HepG2 (cell line): Measurements from ENCODE around the gene CDH23. TPM values are rescaled to one million over a fixed set of nuclear protein-coding genes. Genes with fewer than 3 reads are reported as not detected.

Experiments used
- ATAC-seq: fragments of 200-7000 bp; cut with Tn5 transposase; 3 replicates; pipeline ENCODE4 v1.9.1; 2020; ENCODE audit warnings: mild to moderate bottlenecking, moderate library complexity
- BruUV-seq: library from RNA; stranded (reverse); fragments of 400-500 nt; replicated peaks from 2 replicates; lab custom pipeline; 2021; lab: Mats Ljungman, UMichigan
- CTCF ChIA-PET: fragments of 300-600 bp; formaldehyde crosslinking; extraction: SDS; loops from one replicate; lab custom pipeline; 2021; ENCODE audit warnings: low total read pairs, inconsistent platforms, low intra/inter-chr PET ratio; lab: Yijun Ruan, JAX
- POLR2A ChIA-PET: fragments of 350-600 bp; sonication (Branson Sonifier 250); formaldehyde crosslinking; loops from one replicate; lab custom pipeline; 2020; ENCODE audit warnings: antibody characterized with exemption, inconsistent platforms; lab: Yijun Ruan, JAX
- DNase-seq: peaks from one replicate; pipeline ENCODE4 v3.0.0-alpha.2; 2015; ENCODE audit warnings: low spot score
- FAIRE-seq: peaks from 3 replicates; lab custom pipeline; 2011; peaks lifted over from hg19 to GRCh38; lab: Jason Lieb, UNC
- H2AFZ ChIP-seq: one replicate; pipeline ENCODE4 v1.6.1; 2011; ENCODE audit warnings: low read length, inconsistent platforms
- H3K27ac ChIP-seq: fragments of 300-600 bp; 3 replicates; pipeline ENCODE4 v1.8.0; 2011; ENCODE audit warnings: mixed run types, mild to moderate bottlenecking, mixed read lengths, low read length, inconsistent platforms; ENCODE audit not compliant: insufficient read depth; ENCODE audit errors: extremely low read length
- H3K27me3 ChIP-seq, 2 experiments: fragments of 200-600 bp in 1 of 2; 2 replicates in 1 of 2; 3 replicates in 1 of 2; pipeline versions ENCODE4 v1.6.0 to v1.8.0; 2011; ENCODE audit warnings: low read length in 2 of 2, mild to moderate bottlenecking in 2 of 2, moderate library complexity in 2 of 2, inconsistent platforms in 1 of 2; ENCODE audit not compliant: insufficient read depth in 2 of 2, control insufficient read depth in 1 of 2
- H3K36me3 ChIP-seq, 2 experiments: fragments of 200-600 bp in 1 of 2; replicated peaks in 1 of 2; 2 replicates in 1 of 2; 3 replicates in 1 of 2; pipeline versions ENCODE4 v1.5.1 to v1.8.0; 2011; ENCODE audit warnings: low read length in 2 of 2, inconsistent platforms in 1 of 2; ENCODE audit not compliant: insufficient read depth in 2 of 2, control insufficient read depth in 1 of 2
- H3K4me1 ChIP-seq: 2 replicates; pipeline ENCODE4 v1.5.1; 2012; ENCODE audit warnings: low read length, inconsistent platforms; ENCODE audit not compliant: insufficient read depth
- H3K4me2 ChIP-seq: 2 replicates; pipeline ENCODE4 v1.6.0; 2011; ENCODE audit warnings: low read depth, low read length, inconsistent platforms
- H3K4me3 ChIP-seq, 3 experiments: fragments of 200-600 bp in 1 of 3; sonication (generic), shearing (Covaris generic) in 1 of 3; replicated peaks in 1 of 3; 2 replicates each; pipeline ENCODE4 v1.5.1; 2011 to 2016; ENCODE audit warnings: low read length in 3 of 3, inconsistent platforms in 2 of 3, low read depth in 2 of 3, mild to moderate bottlenecking in 2 of 3, control low read depth in 1 of 3, mixed read lengths in 1 of 3; ENCODE audit not compliant: insufficient read depth in 1 of 3
- H3K79me2 ChIP-seq: one replicate; pipeline ENCODE4 v1.6.1; 2011; ENCODE audit warnings: low read length, inconsistent platforms; ENCODE audit not compliant: insufficient read depth
- H3K9ac ChIP-seq: 2 replicates; pipeline ENCODE4 v1.6.0; 2011; ENCODE audit warnings: mild to moderate bottlenecking, low read depth, low read length, inconsistent platforms; ENCODE audit not compliant: insufficient read depth
- H3K9me3 ChIP-seq: 2 replicates; pipeline ENCODE4 v1.5.1; 2012; ENCODE audit warnings: mild to moderate bottlenecking, low read length
- H4K20me1 ChIP-seq: 2 replicates; pipeline ENCODE4 v1.6.0; 2011; ENCODE audit warnings: inconsistent platforms, mild to moderate bottlenecking, low read length, moderate library complexity; ENCODE audit not compliant: insufficient read depth
- ARID3A ChIP-seq: IDR thresholded peaks from 2 replicates; pipeline ENCODE4 v1.6.1; 2012; ENCODE audit warnings: low read depth, low read length, improper control_type of control experiment
- DR1 ChIP-seq: sonication (generic); formaldehyde crosslinking; IDR thresholded peaks from 2 replicates; pipeline ENCODE4 v1.8.0; 2021; ENCODE audit warnings: mild to moderate bottlenecking, missing genetic modification reagents, inconsistent platforms
- EP300 ChIP-seq, 3 experiments: sonication (generic) in 1 of 3; formaldehyde crosslinking in 1 of 3; IDR thresholded peaks; 2 replicates each; pipeline versions ENCODE4 v1.5.1 to v1.6.1; 2011 to 2020; ENCODE audit warnings: low read depth in 2 of 3, low read length in 2 of 3, borderline replicate concordance in 1 of 3, improper control_type of control experiment in 1 of 3, mild to moderate bottlenecking in 1 of 3, missing genetic modification reagents in 1 of 3, moderate library complexity in 1 of 3
- FOXA1 ChIP-seq, 2 experiments: fragments of 450-650 bp in 1 of 2; sonication (generic) in 1 of 2; formaldehyde crosslinking in 1 of 2; IDR thresholded peaks; 2 replicates each; pipeline versions ENCODE4 v1.4.0 to v1.6.1; 2016 to 2020; ENCODE audit warnings: missing genetic modification reagents in 1 of 2
- ISL2 ChIP-seq: sonication (generic); formaldehyde crosslinking; IDR thresholded peaks from 2 replicates; pipeline ENCODE4 v1.5.0; 2020; ENCODE audit warnings: missing genetic modification reagents
- JARID2 ChIP-seq: sonication (generic); formaldehyde crosslinking; IDR thresholded peaks from 2 replicates; pipeline ENCODE4 v1.8.1; 2023; ENCODE audit warnings: missing genetic modification reagents, inconsistent platforms; ENCODE audit not compliant: insufficient replicate concordance
- KDM2A ChIP-seq: sonication (generic); formaldehyde crosslinking; IDR thresholded peaks from 2 replicates; pipeline ENCODE4 v1.4.0; 2020; ENCODE audit warnings: low read depth, missing genetic modification reagents, borderline replicate concordance
- MTA1 ChIP-seq: sonication (generic); formaldehyde crosslinking; IDR thresholded peaks from 2 replicates; pipeline ENCODE4 v1.4.0; 2020; ENCODE audit warnings: missing genetic modification reagents, mild to moderate bottlenecking, borderline replicate concordance
- NFRKB ChIP-seq: fragments of 450-650 bp; IDR thresholded peaks from 2 replicates; pipeline ENCODE4 v1.6.1; 2017
- NRL ChIP-seq: sonication (generic); formaldehyde crosslinking; IDR thresholded peaks from 2 replicates; pipeline ENCODE4 v1.5.0; 2020; ENCODE audit warnings: missing genetic modification reagents, mild to moderate bottlenecking, moderate library complexity, borderline replicate concordance
- PHF8 ChIP-seq: sonication (generic); formaldehyde crosslinking; IDR thresholded peaks from 2 replicates; pipeline ENCODE4 v1.5.0; 2020; ENCODE audit warnings: missing genetic modification reagents
- RFXANK ChIP-seq: IDR thresholded peaks from 2 replicates; pipeline ENCODE4 v1.6.1; 2016
- SRSF1 ChIP-seq: fragments of 200-400 bp; formaldehyde crosslinking; optimal IDR thresholded peaks from 2 replicates; pipeline ENCODE3; 2017; ENCODE audit warnings: mild to moderate bottlenecking, low read depth, low read length, moderate library complexity
- ZBTB7A ChIP-seq: sonication (generic); formaldehyde crosslinking; IDR thresholded peaks from 2 replicates; pipeline ENCODE4 v1.8.0; 2022; ENCODE audit warnings: mild to moderate bottlenecking, missing genetic modification reagents
- ZNF124 ChIP-seq: sonication (generic); formaldehyde crosslinking; IDR thresholded peaks from 2 replicates; pipeline ENCODE4 v1.4.0; 2020; ENCODE audit warnings: missing genetic modification reagents
- ZNF513 ChIP-seq: sonication (generic); formaldehyde crosslinking; conservative IDR thresholded peaks from 2 replicates; pipeline ENCODE4 v1.5.0; 2020; ENCODE audit warnings: missing genetic modification reagents
- ZNF7 ChIP-seq: IDR thresholded peaks from 2 replicates; pipeline ENCODE4 v1.6.1; 2016; ENCODE audit warnings: missing biosample characterization, missing genetic modification reagents
- ZNF879 ChIP-seq: sonication (generic); formaldehyde crosslinking; IDR thresholded peaks from 2 replicates; pipeline ENCODE4 v1.8.1; 2023; ENCODE audit warnings: missing genetic modification reagents
- WGBS: methylation state at CpG from one replicate; pipeline ENCODE4 v1.1.6; 2017; ENCODE audit warnings: low lambda C conversion rate; 5-methylcytosine and 5-hydroxymethylcytosine counted together
- in situ Hi-C: cut with HindIII; loops from 2 replicates; pipeline ENCODE4 v1.10.0; 2017; ENCODE audit warnings: low pct_unique_long_range_greater_than_20kb; ENCODE audit not compliant: extremely low pct_ligation_motif_present
- intact Hi-C: fragments of 100-400 bp; cut with micrococcal nuclease; formaldehyde crosslinking; loops from one replicate; pipeline ENCODE4 v1.10.0; 2022; ENCODE audit not compliant: unreplicated experiment
- polyA plus RNA-seq, 8 experiments: library from polyadenylated mRNA; depleted of rRNA in 3 of 8; stranded (reverse) in 7 of 8; unstranded in 1 of 8; fragments of >200 nt; fragmentation: Illumina TruSeq in 4 of 8; extraction: Trizol in 4 of 8; gene quantifications; 2 replicates each; pipeline versions ENCODE4 v1.2.1 to v1.2.3, GENCODE V29; 2011 to 2016; ENCODE audit warnings: low read depth in 4 of 8, missing spikeins in 1 of 8, mixed read lengths in 1 of 8; ENCODE audit not compliant: insufficient read depth in 1 of 8
- total RNA-seq, 5 experiments: library from RNA; depleted of rRNA; stranded (reverse); fragments of >200 nt; fragmentation: Illumina TruSeq; extraction: Trizol; gene quantifications; 2 replicates each; pipeline ENCODE4 v1.2.3, GENCODE V29; 2016; ENCODE audit warnings: low read depth in 1 of 5
- TF ChIP-seq, protein P1 (sequence below): sonication (generic); formaldehyde crosslinking; conservative IDR thresholded peaks from 2 replicates; pipeline ENCODE4 v1.4.0; 2020; ENCODE audit warnings: missing genetic modification reagents

Gene CDH23
- total and polyA plus RNA-seq, 2 of the 13 experiments (the other 11 are each of a cell fraction or from before 2014, with no cell fraction given): 0.13 TPM; not detected in 1

- TF ChIP-seq ZNF513 (no peak), ZNF7 (no peak)
- TF ChIP-seq, protein P1, sequence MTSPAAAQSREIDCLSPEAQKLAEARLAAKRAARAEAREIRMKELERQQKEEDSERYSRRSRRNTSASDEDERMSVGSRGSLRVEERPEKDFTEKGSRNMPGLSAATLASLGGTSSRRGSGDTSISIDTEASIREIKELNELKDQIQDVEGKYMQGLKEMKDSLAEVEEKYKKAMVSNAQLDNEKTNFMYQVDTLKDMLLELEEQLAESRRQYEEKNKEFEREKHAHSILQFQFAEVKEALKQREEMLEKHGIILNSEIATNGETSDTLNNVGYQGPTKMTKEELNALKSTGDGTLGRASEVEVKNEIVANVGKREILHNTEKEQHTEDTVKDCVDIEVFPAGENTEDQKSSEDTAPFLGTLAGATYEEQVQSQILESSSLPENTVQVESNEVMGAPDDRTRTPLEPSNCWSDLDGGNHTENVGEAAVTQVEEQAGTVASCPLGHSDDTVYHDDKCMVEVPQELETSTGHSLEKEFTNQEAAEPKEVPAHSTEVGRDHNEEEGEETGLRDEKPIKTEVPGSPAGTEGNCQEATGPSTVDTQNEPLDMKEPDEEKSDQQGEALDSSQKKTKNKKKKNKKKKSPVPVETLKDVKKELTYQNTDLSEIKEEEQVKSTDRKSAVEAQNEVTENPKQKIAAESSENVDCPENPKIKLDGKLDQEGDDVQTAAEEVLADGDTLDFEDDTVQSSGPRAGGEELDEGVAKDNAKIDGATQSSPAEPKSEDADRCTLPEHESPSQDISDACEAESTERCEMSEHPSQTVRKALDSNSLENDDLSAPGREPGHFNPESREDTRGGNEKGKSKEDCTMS (CRISPR knock-in tag): no peak
Observed at GRCh38 chr10:71399946-71400345, 3.2 kb downstream of the CDH23 start (continued).

DNA sequence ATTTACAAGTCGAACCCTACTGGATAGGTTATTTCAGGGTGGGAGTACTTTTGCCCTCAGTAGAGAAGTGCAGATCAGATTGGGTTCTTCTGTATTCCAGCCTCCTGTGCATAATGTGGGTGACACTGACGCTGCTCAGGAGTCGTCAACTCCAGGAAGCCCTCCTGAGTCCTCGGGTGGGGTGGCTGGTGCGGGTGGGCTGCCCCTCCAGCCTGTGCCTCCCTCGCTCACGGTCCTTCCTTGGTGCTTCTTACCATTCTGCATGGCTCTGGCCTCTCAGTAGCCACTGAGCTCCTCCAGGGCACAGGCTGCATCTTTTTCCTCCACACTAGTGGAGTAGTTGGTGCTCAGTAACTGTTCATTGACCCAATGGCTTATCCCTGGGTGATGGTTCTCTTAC lies 4.3 kb downstream of the CDH23 start:
- WGBS: 34% methylated on average over 7 of the region's 7 CpGs
- ATAC-seq (no peak), DNase-seq (no peak), FAIRE-seq (no peak)
- BruUV-seq: no TSS peak
- H3K4me2 ChIP-seq: no peak overlapping the region
- H3K27ac ChIP-seq: no peak overlapping the region
- no peak overlapping the region for H3K4me3 ChIP-seq
- CTCF ChIA-PET: no interaction called here
- no peaks in the 10 kb centered on the region for H3K4me1 ChIP-seq
- no peaks in the 10 kb centered on the region for H3K36me3 ChIP-seq
- in situ Hi-C loops (no loop called here), intact Hi-C loops (no loop called here)
- no peaks in the 10 kb centered on the region for H3K9me3 ChIP-seq
- no peak overlapping the region for H2AFZ ChIP-seq
- H4K20me1 ChIP-seq: no peaks in the 10 kb centered on the region
- H3K27me3 ChIP-seq: peaks cover 12 to 44% of the 10 kb centered on the region in 2 experiments; a peak in 3 of 5 replicates
- H3K79me2 ChIP-seq: no peaks in the 10 kb centered on the region
- no peak overlapping the region for H3K9ac ChIP-seq
- POLR2A ChIA-PET: no interaction called here
- no peak for TF ChIP-seq SRSF1
- no peak for TF ChIP-seq ZNF124
- TF ChIP-seq ZNF879 (CRISPR knock-in tag): no peak
- TF ChIP-seq MTA1 (CRISPR knock-in tag): no peak
- TF ChIP-seq FOXA1 (IDR thresholded peaks at IDR 0.05): no peak
- no peak for TF ChIP-seq FOXA1 (CRISPR knock-in tag; IDR thresholded peaks at IDR 0.05)
- TF ChIP-seq ARID3A: no peak
- no peak for TF ChIP-seq RFXANK (CRISPR knock-in tag)
- no peak for TF ChIP-seq ZBTB7A (CRISPR knock-in tag)
- no peak for TF ChIP-seq EP300 (IDR thresholded peaks at IDR 0.05; ENCODE audit: low read depth in 2 of 2, low read length in 2 of 2)
- no peak for TF ChIP-seq EP300 (CRISPR knock-in tag; IDR thresholded peaks at IDR 0.05; ENCODE audit: borderline replicate concordance)
- no peak for TF ChIP-seq NRL (CRISPR knock-in tag)
- TF ChIP-seq NFRKB: no peak
- no peak for TF ChIP-seq KDM2A (CRISPR knock-in tag)
- no peak for TF ChIP-seq ISL2 (CRISPR knock-in tag)
- TF ChIP-seq DR1 (CRISPR knock-in tag): no peak
- no peak for TF ChIP-seq PHF8 (CRISPR knock-in tag)
- no peak for TF ChIP-seq JARID2 (CRISPR knock-in tag)
